A673 (cell line): ENCODE measurements around the gene ATE1.

Source experiments
- CTCF ChIP-seq: fragments of 300-800, 200-600 bp; sonication (generic); conservative IDR thresholded peaks from 2 replicates; pipeline ENCODE4 v1.5.1; 2017; ENCODE audit warnings: low read depth, mild to moderate bottlenecking, antibody characterized with exemption, low read length, moderate library complexity, mixed read lengths
- EZH2 ChIP-seq: fragments of 200-600 bp; sonication (generic); IDR thresholded peaks from 2 replicates; pipeline ENCODE4 v1.6.1; 2017; ENCODE audit warnings: borderline replicate concordance, low read depth, mild to moderate bottlenecking, mixed read lengths, antibody characterized with exemption, low read length; ENCODE audit not compliant: poor library complexity, severe bottlenecking

GRCh38 chr10:121808835-121809234, 119.0 kb downstream of the ATE1 start:
- no peak for TF ChIP-seq CTCF
- no peak for TF ChIP-seq EZH2
